GM21528 (cell line): ENCODE measurements around the gene NPPA.

Experiments used
- ATAC-seq: cut with Tn5 transposase; IDR thresholded peaks from one replicate; pipeline ENCODE4 v1.9.1; 2021; ENCODE audit warnings: mild to moderate bottlenecking, moderate library complexity; ENCODE audit not compliant: unreplicated experiment, low FRiP score

Gene NPPA

GRCh38 chr1:11874624-11875023 lies 27.0 kb upstream of the NPPA start:
- ATAC-seq: no peak

- ATAC-seq: no peak
Measured at GRCh38 chr1:11874258-11874562, 26.6 kb upstream of the NPPA start.

DNA sequence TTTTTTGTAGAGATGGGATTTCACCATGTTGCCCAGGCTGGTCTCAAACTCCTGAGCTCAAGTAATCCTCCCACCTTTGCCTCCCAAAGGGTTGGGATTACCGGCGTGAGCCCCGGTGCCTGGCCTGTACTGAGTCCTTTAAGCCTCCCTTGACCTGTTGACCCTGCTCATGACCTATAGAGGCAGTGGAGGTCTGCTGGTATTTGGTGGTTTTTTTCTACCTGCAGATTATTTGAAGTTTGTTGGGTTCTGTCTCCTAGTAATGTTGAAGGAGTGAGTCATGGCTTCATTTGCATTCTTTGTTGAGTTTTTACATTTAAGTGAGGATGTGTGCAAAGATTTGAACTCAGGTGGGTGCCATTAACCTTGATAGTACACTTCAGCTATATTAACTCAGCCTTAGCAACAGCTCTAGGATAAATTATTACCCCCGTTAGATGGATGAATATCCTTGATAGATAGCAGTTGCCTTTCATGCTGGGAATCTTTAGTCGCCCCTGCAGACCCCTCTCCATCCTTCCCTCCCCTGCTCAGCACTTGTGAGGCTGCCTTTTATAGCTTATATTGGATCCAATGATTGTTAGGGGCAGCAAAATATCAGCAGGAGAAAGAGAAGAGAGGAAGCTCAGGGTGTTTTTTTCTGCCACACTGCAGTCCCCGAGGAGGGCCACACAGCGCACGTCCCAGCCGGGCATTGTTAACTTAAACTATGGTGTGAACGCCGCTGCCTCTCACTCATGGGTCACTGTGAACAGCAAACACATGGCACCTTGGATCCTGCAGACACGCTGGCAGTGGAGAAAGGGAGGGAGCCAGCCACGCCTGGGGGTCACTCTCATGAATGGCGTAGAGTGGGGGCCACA lies 26.0 kb upstream of the NPPA start:
- ATAC-seq: no peak

DNA sequence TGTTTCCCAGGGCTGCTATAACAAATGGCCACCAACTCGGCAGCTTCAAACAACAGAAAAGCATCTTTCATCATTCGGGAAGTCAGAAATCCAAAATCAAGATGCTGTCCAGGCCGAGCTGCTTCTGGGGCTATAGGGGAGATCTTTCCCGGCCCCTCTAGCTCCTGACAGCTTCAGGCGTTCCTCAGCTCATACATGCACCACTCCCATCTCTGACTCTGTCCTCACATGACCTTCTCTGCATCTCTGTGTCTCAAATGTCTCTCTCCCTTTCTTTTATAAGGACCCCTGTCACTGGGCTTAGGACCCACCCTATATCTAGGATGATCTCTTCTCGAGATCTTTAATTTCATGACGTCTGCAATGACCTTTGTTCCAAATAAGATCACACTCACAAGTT lies 25.0 kb upstream of the NPPA start:
- no peak for ATAC-seq

DNA sequence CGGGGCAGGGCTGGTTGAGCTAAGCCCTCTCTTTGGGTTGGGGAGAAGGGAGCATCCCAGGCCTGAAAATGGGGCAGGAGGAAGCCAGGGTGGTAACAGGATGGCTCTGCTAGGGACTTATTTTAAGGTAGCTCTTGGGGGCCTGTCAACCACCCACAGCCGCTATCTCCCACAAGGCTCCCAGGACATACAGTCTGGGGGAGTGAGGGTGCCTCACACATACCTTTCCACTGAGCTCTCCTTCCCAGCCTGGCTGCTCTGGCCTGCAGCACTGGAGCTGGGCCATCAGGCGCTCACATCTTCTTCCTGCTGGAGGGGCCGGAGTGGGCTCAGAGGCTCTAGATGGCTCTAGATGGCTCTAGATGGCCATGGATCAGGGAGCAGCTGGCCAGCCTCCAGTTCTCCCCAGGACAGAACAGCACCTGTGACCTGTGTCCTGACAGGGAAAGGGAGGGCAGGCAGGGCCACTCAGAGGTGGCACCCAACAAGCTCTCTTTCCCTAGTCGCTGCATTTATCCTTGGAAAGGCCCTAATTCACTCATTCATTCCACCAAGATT lies 22.1 kb upstream of the NPPA start:
- ATAC-seq: no peak

GRCh38 chr1:11869104-11869503 lies 21.5 kb upstream of the NPPA start:
- ATAC-seq: no peak

DNA sequence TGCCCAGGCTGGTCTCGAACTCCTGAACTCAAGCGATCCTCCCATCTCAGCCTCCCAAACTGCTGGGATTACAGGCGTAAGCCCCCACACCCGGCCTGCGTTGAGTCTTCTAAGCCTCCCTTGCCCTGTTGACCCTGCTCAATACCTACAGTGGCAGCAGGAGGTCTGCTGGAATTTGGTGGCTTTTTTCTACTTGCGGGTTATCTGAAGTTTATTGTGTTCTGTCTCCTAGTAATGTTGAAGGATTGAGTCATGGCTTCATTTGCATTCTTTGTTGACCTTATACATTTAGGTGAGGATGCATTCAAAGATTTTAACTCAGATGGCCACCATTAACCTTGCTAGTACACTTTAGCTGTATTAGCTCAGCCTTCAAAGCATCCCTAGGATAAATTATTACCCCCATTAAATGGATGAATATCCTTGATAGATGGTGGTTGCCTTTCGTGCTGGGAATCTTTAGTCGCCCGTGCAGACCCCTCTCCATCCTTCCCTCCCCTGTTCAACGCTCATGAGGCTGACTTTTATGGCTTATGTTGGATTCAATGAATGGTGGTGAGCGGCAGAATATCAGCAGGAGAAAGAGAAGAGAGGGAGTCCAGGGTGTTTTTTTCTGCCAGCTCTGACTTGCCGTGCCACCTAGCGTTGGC lies 20.9 kb upstream of the NPPA start:
- ATAC-seq: no peak

DNA sequence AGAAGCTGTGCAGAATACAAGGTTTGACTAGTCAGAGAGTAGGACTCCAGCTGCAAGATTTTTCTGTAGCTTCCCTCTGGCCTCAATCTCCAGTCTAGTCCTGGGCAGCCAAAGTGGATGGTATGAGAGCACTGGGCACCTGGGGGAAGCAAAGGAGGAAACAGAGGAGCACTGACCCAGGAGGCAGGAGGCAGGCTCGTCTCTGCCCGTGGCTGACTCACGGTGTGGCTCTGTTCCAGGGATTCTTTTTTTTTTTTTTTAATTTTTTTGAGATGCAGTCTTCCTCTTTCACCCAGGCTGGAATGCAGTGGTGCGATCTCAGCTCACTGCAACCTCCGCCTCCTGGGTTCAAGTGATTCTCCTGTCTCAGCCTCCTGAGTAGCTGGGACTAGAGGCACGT lies 15.3 kb upstream of the NPPA start:
- no peak for ATAC-seq

DNA sequence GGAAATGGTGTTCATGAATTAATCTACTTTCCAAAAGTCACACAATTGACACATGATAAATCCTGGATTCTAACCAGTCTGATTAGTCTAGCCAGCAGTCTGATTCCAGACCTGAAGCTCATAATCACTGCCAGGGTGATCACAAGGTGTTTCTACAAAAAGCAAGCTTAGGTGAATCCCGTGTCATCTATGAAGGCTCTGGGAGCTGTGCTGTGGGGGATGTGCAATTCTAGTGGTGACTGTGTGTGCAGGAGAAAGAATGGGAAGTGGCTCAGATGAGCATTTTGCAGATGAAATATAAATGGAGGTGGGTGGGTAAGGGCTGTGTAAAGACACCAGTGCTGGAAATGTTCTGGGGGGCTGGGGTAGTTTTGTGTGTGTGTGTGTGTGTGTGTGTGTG lies 13.0 kb upstream of the NPPA start:
- no peak for ATAC-seq

- no peak for ATAC-seq
Measured at GRCh38 chr1:11860083-11860482, 12.5 kb upstream of the NPPA start.

- ATAC-seq: no peak
Measured at GRCh38 chr1:11858968-11859871, 11.6 kb upstream of the NPPA start.

- ATAC-seq: no peak
Measured at GRCh38 chr1:11858613-11858967, 11.0 kb upstream of the NPPA start, which contains the start of gene NPPB. Gene NPPB, minus strand, starts transcription at chr1:11858945. Its CDS starts 112 bp downstream, at chr1:11858833.

- ATAC-seq: no peak
Measured at GRCh38 chr1:11858158-11858557, 10.6 kb upstream of the NPPA start.

DNA sequence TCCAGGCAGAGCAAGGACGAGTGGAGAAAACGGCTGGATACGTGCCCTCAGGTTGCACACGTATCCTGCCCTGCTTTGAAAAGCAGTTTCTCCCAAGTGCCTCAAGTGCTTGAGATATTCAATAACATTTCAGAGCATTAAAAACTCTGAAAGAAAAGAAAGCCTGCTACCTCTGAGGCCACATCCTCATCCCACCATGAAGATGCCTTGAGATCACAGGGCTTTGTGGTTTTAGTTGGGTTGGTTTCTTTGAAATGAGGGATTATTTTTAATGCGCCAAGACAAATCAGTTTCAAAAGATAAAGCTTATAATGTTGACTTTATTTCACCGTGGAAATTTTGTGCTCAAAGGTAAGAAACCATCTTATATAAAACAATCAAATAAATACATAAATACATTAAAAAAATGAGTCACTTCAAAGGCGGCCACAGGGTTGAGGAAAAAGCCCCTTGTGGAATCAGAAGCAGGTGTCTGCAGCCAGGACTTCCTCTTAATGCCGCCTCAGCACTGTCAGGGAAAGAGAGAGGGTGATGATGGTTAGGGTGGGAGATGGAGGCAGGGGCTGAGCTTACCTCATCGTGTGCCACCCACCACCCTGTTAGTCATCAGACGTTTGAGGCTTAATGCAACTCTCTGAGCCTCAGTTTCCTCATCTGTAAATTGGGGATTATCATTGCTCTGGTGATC lies 9.7 kb upstream of the NPPA start:
- ATAC-seq: no peak

DNA sequence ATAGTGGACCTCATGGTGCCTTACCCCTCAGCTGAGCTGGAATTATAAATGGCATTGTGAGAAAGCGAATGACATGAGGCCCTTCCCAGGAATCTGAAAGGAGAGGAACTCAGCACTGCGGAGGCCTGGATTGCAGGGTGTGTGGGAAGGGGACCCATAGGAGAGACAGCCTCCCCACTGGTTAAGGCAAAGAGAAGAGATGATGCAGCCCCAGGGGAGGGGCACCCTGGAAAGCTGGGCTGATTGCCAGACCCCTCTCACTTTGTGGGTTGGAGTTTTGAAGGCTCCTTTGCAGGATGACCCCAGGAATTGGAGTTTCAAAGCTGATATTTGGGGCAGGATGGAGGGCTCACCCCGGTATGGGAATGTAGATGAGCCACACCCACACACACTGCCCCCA lies 9.1 kb upstream of the NPPA start:
- no peak for ATAC-seq

- no peak for ATAC-seq
Measured at GRCh38 chr1:11855430-11855829, 7.8 kb upstream of the NPPA start.

DNA sequence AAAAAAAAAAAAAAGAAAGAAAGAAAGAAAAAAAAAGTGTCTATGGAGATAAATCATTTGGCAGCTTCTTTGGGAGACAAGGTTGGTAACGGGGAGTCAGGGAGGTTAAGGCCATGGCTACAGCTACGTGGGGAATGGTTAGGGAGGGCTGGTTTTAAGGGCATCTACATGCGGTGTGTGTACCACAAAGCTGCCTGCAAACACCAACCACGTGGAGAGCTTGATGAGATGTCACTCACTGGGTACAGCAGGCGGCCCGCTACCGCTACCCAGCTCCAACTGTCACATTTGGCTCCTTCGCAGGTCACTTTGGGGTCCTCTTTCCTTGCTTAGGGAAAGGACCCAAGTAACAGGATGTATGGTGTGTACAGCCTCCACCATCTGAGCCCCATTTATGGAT lies 6.9 kb upstream of the NPPA start:
- ATAC-seq: no peak

GRCh38 chr1:11851180-11851579 lies 3.6 kb upstream of the NPPA start:
- no peak for ATAC-seq

DNA sequence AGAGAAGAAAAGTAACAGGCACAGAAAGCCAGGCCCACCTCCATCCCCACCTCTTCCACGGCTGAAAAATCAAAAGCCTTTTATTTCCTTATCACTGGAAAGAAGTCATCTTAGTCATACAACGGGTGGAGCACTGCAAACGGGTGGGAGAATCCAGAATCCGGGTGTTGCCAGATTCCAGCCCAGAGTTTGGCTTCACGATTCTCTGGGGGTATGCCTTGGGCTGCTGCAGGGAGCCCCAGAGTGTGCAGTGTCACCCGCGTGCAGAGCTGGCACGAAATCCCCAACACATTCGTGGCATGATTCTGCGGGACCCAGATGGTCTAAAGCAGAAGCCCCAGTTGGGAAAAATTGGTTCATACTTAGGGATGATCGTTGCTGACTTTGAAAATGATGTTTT lies 2.6 kb upstream of the NPPA start:
- ATAC-seq: no peak

DNA sequence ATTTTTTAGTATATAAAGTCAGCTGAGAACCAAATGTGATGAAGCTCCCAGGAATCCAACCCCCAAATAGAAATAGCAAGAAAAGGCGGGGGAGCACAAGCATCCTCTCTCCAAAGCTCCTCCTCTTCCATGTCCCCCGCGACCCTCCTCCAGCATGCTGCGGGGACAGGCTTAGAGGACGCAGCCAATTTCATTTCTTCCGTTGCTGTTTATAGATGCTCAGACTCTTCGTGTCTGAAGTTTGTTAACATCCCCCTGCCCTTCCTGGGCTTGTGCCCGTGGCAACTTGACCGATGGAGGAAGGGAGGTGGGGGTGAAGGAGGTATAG lies 754 bp upstream of the NPPA start:
- no peak for ATAC-seq
